Measurements from ENCODE around the gene CD46.

- TF ChIP-seq EP300 (IDR thresholded peaks at IDR 0.05; ENCODE audit: low read depth): no peak
- no peak for TF ChIP-seq CTCF (IDR thresholded peaks at IDR 0.05)
- TF ChIP-seq POLR2A (IDR thresholded peaks at IDR 0.05): no peak
Measured at GRCh38 chr1:207841901-207842300, 90.0 kb downstream of the CD46 start.
